DOHH2 (cell line): ENCODE results near the gene COX19.

Experiments
- EZH2phosphoT487 ChIP-seq: fragments of 200-600 bp; sonication (generic); IDR thresholded peaks from 2 replicates; pipeline ENCODE4 v1.6.1; 2017; ENCODE audit warnings: borderline replicate concordance, mild to moderate bottlenecking, antibody characterized with exemption, low read length, moderate library complexity, mixed read lengths
- TF ChIP-seq, protein P1 (sequence below): fragments of 200-600 bp; sonication (generic); IDR thresholded peaks from one replicate; pipeline ENCODE4 v1.5.1; 2014; ENCODE audit warnings: antibody characterized with exemption, mild to moderate bottlenecking, low read depth, low read length; ENCODE audit not compliant: poor library complexity, severe bottlenecking

GRCh38 chr7:1022356-1022755, 47.0 kb upstream of the COX19 start:
- TF ChIP-seq, protein P1, sequence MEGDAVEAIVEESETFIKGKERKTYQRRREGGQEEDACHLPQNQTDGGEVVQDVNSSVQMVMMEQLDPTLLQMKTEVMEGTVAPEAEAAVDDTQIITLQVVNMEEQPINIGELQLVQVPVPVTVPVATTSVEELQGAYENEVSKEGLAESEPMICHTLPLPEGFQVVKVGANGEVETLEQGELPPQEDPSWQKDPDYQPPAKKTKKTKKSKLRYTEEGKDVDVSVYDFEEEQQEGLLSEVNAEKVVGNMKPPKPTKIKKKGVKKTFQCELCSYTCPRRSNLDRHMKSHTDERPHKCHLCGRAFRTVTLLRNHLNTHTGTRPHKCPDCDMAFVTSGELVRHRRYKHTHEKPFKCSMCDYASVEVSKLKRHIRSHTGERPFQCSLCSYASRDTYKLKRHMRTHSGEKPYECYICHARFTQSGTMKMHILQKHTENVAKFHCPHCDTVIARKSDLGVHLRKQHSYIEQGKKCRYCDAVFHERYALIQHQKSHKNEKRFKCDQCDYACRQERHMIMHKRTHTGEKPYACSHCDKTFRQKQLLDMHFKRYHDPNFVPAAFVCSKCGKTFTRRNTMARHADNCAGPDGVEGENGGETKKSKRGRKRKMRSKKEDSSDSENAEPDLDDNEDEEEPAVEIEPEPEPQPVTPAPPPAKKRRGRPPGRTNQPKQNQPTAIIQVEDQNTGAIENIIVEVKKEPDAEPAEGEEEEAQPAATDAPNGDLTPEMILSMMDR: no peak
- no peak for TF ChIP-seq EZH2phosphoT487
